Gastroesophageal sphincter (tissue), 4 donors: Measurements from ENCODE around the gene GDAP1L1. TPM values are rescaled to one million over a fixed set of nuclear protein-coding genes. Genes with fewer than 3 reads are reported as not detected.

Experiments
- ATAC-seq: fragments of 150-250 bp; one replicate; pipeline ENCODE4 v1.9.1; 2016; ENCODE audit warnings: mild to moderate bottlenecking, moderate library complexity
- H3K27ac ChIP-seq, 4 donors: fragments of 200-600 bp; sonication (generic) in 3 of 4; 1 replicate in 3 of 4; 2 replicates in 1 of 4; pipeline ENCODE4 v1.5.1; 2016 to 2019
- H3K27me3 ChIP-seq: fragments of 200-600 bp; sonication (generic); one replicate; pipeline ENCODE4 v1.5.1; 2019
- H3K36me3 ChIP-seq, 2 donors: fragments of 200-600 bp; sonication (generic); one replicate each; pipeline ENCODE4 v1.5.1; 2019; ENCODE audit warnings: control low read depth in 1 of 2
- H3K4me1 ChIP-seq, 3 donors: fragments of 200-600 bp; sonication (generic); 1 replicate in 2 of 3; 2 replicates in 1 of 3; pipeline ENCODE4 v1.5.1; 2016 to 2019; ENCODE audit warnings: control low read depth in 2 of 3
- H3K4me3 ChIP-seq, 2 donors: fragments of 200-600 bp; sonication (generic); one replicate each; pipeline ENCODE4 v1.5.1; 2019; ENCODE audit warnings: mild to moderate bottlenecking in 1 of 2, moderate library complexity in 1 of 2
- H3K9me3 ChIP-seq, 3 donors: fragments of 200-600 bp; sonication (generic); one replicate each; pipeline ENCODE4 v1.5.1; 2017 to 2019; ENCODE audit warnings: control low read depth in 2 of 3
- CTCF ChIP-seq, 4 experiments: fragments of 200-600 bp in 2 of 4; fragments of 450-650 bp in 2 of 4; sonication (generic) in 1 of 4; IDR thresholded peaks; one replicate each; pipeline ENCODE4 v1.5.1; 2017 to 2019; ENCODE audit warnings: antibody characterized with exemption in 4 of 4, mild to moderate bottlenecking in 2 of 4, moderate library complexity in 2 of 4
- EP300 ChIP-seq: sonication (generic); formaldehyde crosslinking; IDR thresholded peaks from one replicate; pipeline ENCODE4 v1.6.1; 2017; ENCODE audit warnings: antibody characterized with exemption, mild to moderate bottlenecking
- POLR2A ChIP-seq, 2 donors: fragments of 450-650 bp; IDR thresholded peaks; one replicate each; pipeline ENCODE4 v1.6.1; 2017; ENCODE audit warnings: antibody characterized with exemption in 2 of 2, mild to moderate bottlenecking in 2 of 2, moderate library complexity in 1 of 2
- POLR2AphosphoS5 ChIP-seq: sonication (generic); formaldehyde crosslinking; IDR thresholded peaks from one replicate; pipeline ENCODE4 v1.6.1; 2017; ENCODE audit warnings: antibody characterized with exemption
- WGBS, 2 donors: methylation state at CpG; one replicate each; pipeline ENCODE4 v1.1.5; 2018; ENCODE audit warnings: low coverage in 1 of 2; 5-methylcytosine and 5-hydroxymethylcytosine counted together
- total RNA-seq, 4 donors: library from RNA; depleted of rRNA; stranded (reverse); fragments of >200 nt; gene quantifications; one replicate each; pipeline ENCODE4 v1.1.0, GENCODE V29; 2016

Gene GDAP1L1
- total RNA-seq, 4 donors from 2014 or later, result 0.67 TPM; not detected in 3

- Histone ChIP-seq H3K27ac (no peak overlapping the region), H3K4me3 (no peak overlapping the region), H3K9me3 (peaks cover 0 to 7% (median 0%) of the 10 kb centered on the region in 3 donors), H3K36me3 (no peaks in the 10 kb centered on the region), H3K27me3 (no peaks in the 10 kb centered on the region), H3K4me1 (no peaks in the 10 kb centered on the region)
- WGBS, 2 donors, result 0 to 41% methylated on average over 1 to 4 of the region's 5 CpGs
- ATAC-seq, result no peak
- TF ChIP-seq CTCF (IDR thresholded peaks at IDR 0.05) (no peak), POLR2AphosphoS5 (no peak), EP300 (no peak), POLR2A (IDR thresholded peaks at IDR 0.05) (no peak)
Observed at GRCh38 chr20:44264287-44264686, 17.2 kb downstream of the GDAP1L1 start.

GRCh38 chr20:44268802-44269201 is 21.7 kb downstream of the GDAP1L1 start:
- TF ChIP-seq EP300 (no peak), CTCF (IDR thresholded peaks at IDR 0.05) (no peak), POLR2AphosphoS5 (no peak), POLR2A (IDR thresholded peaks at IDR 0.05) (no peak)
- WGBS, 2 donors, result 89 to 90% methylated on average over 2 to 5 of the region's 5 CpGs
- no peaks in the 10 kb centered on the region for H3K4me1 ChIP-seq
- peaks cover 0 to 8% (median 0%) of the 10 kb centered on the region in 3 donors for H3K9me3 ChIP-seq
- peaks cover 0 to 21% of the 10 kb centered on the region in 2 donors for H3K36me3 ChIP-seq
- ATAC-seq, result no peak
- H3K27me3 ChIP-seq, result no peaks in the 10 kb centered on the region
- H3K4me3 ChIP-seq, result no peak overlapping the region
- H3K27ac ChIP-seq, result no peak overlapping the region

- Histone ChIP-seq H3K9me3 (peaks cover 0 to 8% (median 0%) of the 10 kb centered on the region in 3 donors), H3K27me3 (no peaks in the 10 kb centered on the region), H3K4me1 (no peaks in the 10 kb centered on the region), H3K36me3 (peaks cover 0 to 21% of the 10 kb centered on the region in 2 donors), H3K27ac (no peak overlapping the region), H3K4me3 (no peak overlapping the region)
- no peak for TF ChIP-seq POLR2A (IDR thresholded peaks at IDR 0.05)
- TF ChIP-seq POLR2AphosphoS5, result no peak
- TF ChIP-seq CTCF (IDR thresholded peaks at IDR 0.05), result no peak
- TF ChIP-seq EP300, result no peak
- WGBS, 2 donors, result 60 to 61% methylated on average over 3 to 10 of the region's 14 CpGs
- ATAC-seq, result no peak
Observed at GRCh38 chr20:44271915-44272663, 25.0 kb downstream of the GDAP1L1 start.

- TF ChIP-seq CTCF (IDR thresholded peaks at IDR 0.05) (no peak), POLR2AphosphoS5 (no peak), POLR2A (IDR thresholded peaks at IDR 0.05) (no peak), EP300 (no peak)
- no peaks in the 10 kb centered on the region for H3K27me3 ChIP-seq
- WGBS, 2 donors, result 87 to 89% methylated on average over 8 to 9 of the region's 10 CpGs
- H3K9me3 ChIP-seq, result peaks cover 0 to 8% (median 0%) of the 10 kb centered on the region in 3 donors
- peaks cover 0 to 21% of the 10 kb centered on the region in 2 donors for H3K36me3 ChIP-seq
- H3K4me3 ChIP-seq, result no peak overlapping the region
- no peaks in the 10 kb centered on the region for H3K4me1 ChIP-seq
- H3K27ac ChIP-seq, result no peak overlapping the region
- ATAC-seq, result no peak
Observed at GRCh38 chr20:44273231-44274215, 26.4 kb downstream of the GDAP1L1 start.
